H1 (cell line): Measurements from ENCODE around the gene ZFAND6. TPM values are rescaled to one million over a fixed set of nuclear protein-coding genes. Genes with fewer than 3 reads are reported as not detected.

Source experiments
- ASH2L ChIP-seq: fragments of 200-600, 300-600 bp; sonication (generic); IDR thresholded peaks from one replicate; pipeline ENCODE4 v1.7.1; 2017; ENCODE audit warnings: low read length
- CHD7 ChIP-seq: fragments of 300-600 bp; sonication (generic); IDR thresholded peaks from 2 replicates; pipeline ENCODE4 v1.7.1; 2012; ENCODE audit warnings: low read length, moderate library complexity, mild to moderate bottlenecking, inconsistent platforms; ENCODE audit not compliant: insufficient replicate concordance
- KDM1A ChIP-seq: fragments of 200-600, 300-600 bp; sonication (generic); IDR thresholded peaks from 2 replicates; pipeline ENCODE4 v1.7.1; 2016; ENCODE audit warnings: mild to moderate bottlenecking, low read length, borderline replicate concordance
- YY1 ChIP-seq: IDR thresholded peaks from 2 replicates; pipeline ENCODE4 v1.6.1; 2011; ENCODE audit warnings: low read depth, mild to moderate bottlenecking, low read length
- polyA plus RNA-seq, 7 experiments: library from polyadenylated mRNA; depleted of rRNA in 3 of 7; stranded (reverse) in 5 of 7; unstranded in 2 of 7; fragments of >200 nt in 5 of 7; fragments of 200-250 nt in 2 of 7; gene quantifications; 1 replicate in 5 of 7; 2 replicates in 1 of 7; 4 replicates in 1 of 7; pipeline versions ENCODE4 v1.2.1 to v1.2.3, GENCODE V29; 2011 to 2013; ENCODE audit warnings: missing spikeins in 2 of 7, mixed read lengths in 2 of 7
- total RNA-seq: library from RNA; stranded (reverse); fragmentation: NEBNext Ultra II Directional; extraction: Animal tissue kit (Norgen Biotek cat#: 25700); gene quantifications from 2 replicates; pipeline ENCODE4 v1.2.1, GENCODE V29; 2021

Gene ZFAND6
- total and polyA plus RNA-seq, 2 of the 8 experiments (the other 6 are each of a cell fraction or from before 2014, with no cell fraction given), result 136 to 237 TPM

- TF ChIP-seq CHD7 (no peak), YY1 (no peak), KDM1A (no peak), ASH2L (no peak)
Measured at GRCh38 chr15:80171787-80172186, 112.3 kb downstream of the ZFAND6 start (continued).
